Epithelial cell of proximal tubule (primary cell): ENCODE measurements around the gene MAP2. TPM values are rescaled to one million over a fixed set of nuclear protein-coding genes. Genes with fewer than 3 reads are reported as not detected.

Experiments used
- DNase-seq: peaks from one replicate; pipeline ENCODE4 v3.0.0-alpha.2; 2011; ENCODE audit warnings: low read depth
- H3K4me3 ChIP-seq: 2 replicates; pipeline ENCODE4 v1.5.1; 2011; ENCODE audit warnings: low read depth, mild to moderate bottlenecking, low read length
- CTCF ChIP-seq: conservative IDR thresholded peaks from 2 replicates; pipeline ENCODE4 v1.5.1; 2012; ENCODE audit warnings: low read depth, mild to moderate bottlenecking, low read length
- total RNA-seq: library from RNA; depleted of rRNA; stranded (reverse); fragments of >200 nt; gene quantifications from 2 replicates; pipeline ENCODE4 v1.2.3, GENCODE V29; 2015

MAP2 gene
- total RNA-seq, 1 donor from 2014 or later: 12.2 TPM

DNA sequence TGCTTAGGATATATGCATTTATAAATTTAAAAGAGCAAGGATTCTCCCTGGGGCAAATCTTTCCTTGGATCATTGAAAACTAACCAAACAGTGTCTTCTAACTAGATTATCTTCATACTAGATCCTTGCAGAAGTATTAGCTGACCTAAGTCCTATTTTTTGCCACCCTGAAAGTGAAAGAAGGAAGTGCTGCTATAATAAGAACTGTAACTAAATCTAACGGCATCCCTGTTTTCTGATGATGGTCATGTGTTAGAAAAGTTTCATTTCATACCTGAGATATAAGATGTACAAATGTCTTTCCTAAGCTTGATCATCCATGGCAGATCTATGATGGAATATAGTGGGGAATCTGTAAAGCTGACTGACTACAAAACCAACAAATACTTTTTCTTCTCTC is 102.7 kb downstream of the MAP2 start:
- DNase-seq: no peak
- no peak overlapping the region for H3K4me3 ChIP-seq
- TF ChIP-seq CTCF: no peak

- H3K4me3 ChIP-seq: no peak overlapping the region
- no peak for TF ChIP-seq CTCF
- no peak for DNase-seq
These were observed 105.7 kb downstream of the MAP2 start for GRCh38 chr2:209529579-209529978.

DNA sequence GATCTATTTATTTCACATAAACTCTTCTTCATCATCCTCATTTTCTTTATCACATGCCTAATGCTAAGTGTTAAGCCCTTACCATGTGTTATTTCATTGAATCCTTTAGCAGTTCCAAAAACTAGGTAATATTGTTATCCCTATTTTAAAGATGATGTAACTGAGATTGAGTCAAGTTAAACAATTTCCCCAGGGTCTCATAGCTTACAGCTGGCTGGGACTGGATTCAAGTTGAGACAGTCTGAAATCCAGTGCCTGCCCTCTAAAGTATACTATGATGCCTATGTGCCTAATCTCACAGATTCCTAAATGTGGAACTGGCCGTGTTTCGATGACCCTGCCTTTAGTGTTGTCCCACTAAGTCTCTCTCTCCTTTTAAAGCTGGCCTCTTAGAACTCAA is 108.5 kb downstream of the MAP2 start:
- TF ChIP-seq CTCF: no peak
- no peak overlapping the region for H3K4me3 ChIP-seq
- DNase-seq: no peak

- DNase-seq: no peak
- TF ChIP-seq CTCF: no peak
- no peak overlapping the region for H3K4me3 ChIP-seq
These were observed 109.5 kb downstream of the MAP2 start for GRCh38 chr2:209533391-209533790.

GRCh38 chr2:209534228-209534627 is 110.4 kb downstream of the MAP2 start:
- no peak for TF ChIP-seq CTCF
- no peak for DNase-seq
- no peak overlapping the region for H3K4me3 ChIP-seq

- no peak for DNase-seq
- TF ChIP-seq CTCF: no peak
- H3K4me3 ChIP-seq: no peak overlapping the region
These were observed 112.5 kb downstream of the MAP2 start for GRCh38 chr2:209536363-209536762.

GRCh38 chr2:209547726-209548125 is 123.9 kb downstream of the MAP2 start:
- no peak overlapping the region for H3K4me3 ChIP-seq
- DNase-seq: no peak
- no peak for TF ChIP-seq CTCF
